Neural progenitor cell (in vitro differentiated cells): Measurements from ENCODE around the gene REEP3. TPM values are rescaled to one million over a fixed set of nuclear protein-coding genes. Genes with fewer than 3 reads are reported as not detected.

ENCODE experiments used
- DNase-seq: peaks from one replicate; pipeline ENCODE4 v3.0.0-alpha.2; 2016; ENCODE audit warnings: low spot score
- H2AFZ ChIP-seq: fragments of 200-600 bp; sonication (generic); replicated peaks from 2 replicates; pipeline ENCODE4 v1.6.1; 2016; ENCODE audit warnings: antibody characterized with exemption
- H3F3A ChIP-seq: fragments of 200-600 bp; sonication (generic); 2 replicates; pipeline ENCODE4 v1.6.1; 2016; ENCODE audit warnings: antibody characterized with exemption, low read depth
- H3K27ac ChIP-seq: fragments of 200-600 bp; sonication (generic); 2 replicates; pipeline ENCODE4 v1.5.1; 2016; ENCODE audit warnings: mild to moderate bottlenecking
- H3K27me3 ChIP-seq: fragments of 200-600 bp; sonication (generic); 2 replicates; pipeline ENCODE4 v1.6.1; 2016; ENCODE audit warnings: mild to moderate bottlenecking, moderate library complexity
- H3K36me3 ChIP-seq: fragments of 200-600 bp; sonication (generic); 2 replicates; pipeline ENCODE4 v1.5.1; 2016
- H3K4me1 ChIP-seq: fragments of 200-600 bp; sonication (generic); 2 replicates; pipeline ENCODE4 v1.6.1; 2016; ENCODE audit warnings: mixed run types
- H3K4me2 ChIP-seq: fragments of 200-600 bp; sonication (generic); 2 replicates; pipeline ENCODE4 v1.6.1; 2016
- H3K4me3 ChIP-seq: fragments of 200-600 bp; sonication (generic); 2 replicates; pipeline ENCODE4 v1.5.1; 2016
- H3K79me2 ChIP-seq: fragments of 200-600 bp; sonication (generic); 2 replicates; pipeline ENCODE4 v1.6.1; 2016; ENCODE audit warnings: low read depth
- H3K9ac ChIP-seq: fragments of 200-600 bp; sonication (generic); 2 replicates; pipeline ENCODE4 v1.6.1; 2016
- H3K9me3 ChIP-seq: fragments of 200-600 bp; sonication (generic); 2 replicates; pipeline ENCODE4 v1.5.1; 2016; ENCODE audit warnings: low read depth
- H4K20me1 ChIP-seq: fragments of 200-600 bp; sonication (generic); 2 replicates; pipeline ENCODE4 v1.6.1; 2016; ENCODE audit warnings: low read depth
- H3K27ac Mint-ChIP-seq: 3 replicates; pipeline ENCODE4 v1.8.0; 2021; ENCODE audit warnings: mixed read lengths
- H3K27me3 Mint-ChIP-seq: 2 replicates; pipeline ENCODE4 v1.8.0; 2022; ENCODE audit warnings: low read depth, mild to moderate bottlenecking, inconsistent platforms, moderate library complexity, mixed read lengths; ENCODE audit not compliant: insufficient read depth
- H3K36me3 Mint-ChIP-seq: 3 replicates; pipeline ENCODE4 v1.8.0; 2021; ENCODE audit warnings: mixed read lengths
- H3K4me1 Mint-ChIP-seq: 3 replicates; pipeline ENCODE4 v1.8.0; 2021; ENCODE audit warnings: mixed read lengths
- H3K4me3 Mint-ChIP-seq: 3 replicates; pipeline ENCODE4 v1.8.0; 2021; ENCODE audit warnings: mild to moderate bottlenecking, moderate library complexity, mixed read lengths
- H3K9me3 Mint-ChIP-seq: 3 replicates; pipeline ENCODE4 v1.8.0; 2020; ENCODE audit warnings: mixed read lengths
- CTCF ChIP-seq: fragments of 200-600 bp; sonication (generic); IDR thresholded peaks from 2 replicates; pipeline ENCODE4 v1.5.1; 2017; ENCODE audit warnings: antibody characterized with exemption, mild to moderate bottlenecking
- EZH2 ChIP-seq: fragments of 200-600 bp; sonication (generic); IDR thresholded peaks from 2 replicates; pipeline ENCODE4 v1.6.1; 2017; ENCODE audit warnings: antibody characterized with exemption, mild to moderate bottlenecking, moderate library complexity
- EZH2phosphoT487 ChIP-seq: fragments of 200-600 bp; sonication (generic); IDR thresholded peaks from 2 replicates; pipeline ENCODE4 v1.6.1; 2017; ENCODE audit warnings: antibody characterized with exemption
- total RNA-seq: library from RNA; depleted of rRNA; stranded (reverse); fragments of >200 nt; gene quantifications from 2 replicates; pipeline ENCODE4 v1.2.3, GENCODE V29; 2015; ENCODE audit warnings: low replicate concordance

The REEP3 gene
- total RNA-seq, 1 donor from 2014 or later: 42.0 TPM

- Mint-ChIP-seq H3K4me1 (peaks cover 12% of the 10 kb centered on the region), H3K4me3 (no peak overlapping the region), H3K27me3 (no peaks in the 10 kb centered on the region), H3K36me3 (peaks cover 37% of the 10 kb centered on the region), H3K9me3 (peaks cover 13% of the 10 kb centered on the region), H3K27ac (no peak overlapping the region)
- Histone ChIP-seq H3K79me2 (peaks cover 100% of the 10 kb centered on the region), H3F3A (peaks cover 12% of the 10 kb centered on the region), H2AFZ (no peak overlapping the region), H3K4me3 (no peak overlapping the region), H3K9ac (no peak overlapping the region), H3K27ac (no peak overlapping the region), H3K36me3 (no peaks in the 10 kb centered on the region), H3K9me3 (no peaks in the 10 kb centered on the region), H3K27me3 (no peaks in the 10 kb centered on the region), H3K4me2 (no peak overlapping the region), H3K4me1 (peaks cover 15% of the 10 kb centered on the region), H4K20me1 (peaks cover 31% of the 10 kb centered on the region)
- no peak for DNase-seq
- TF ChIP-seq EZH2phosphoT487: no peak
- no peak for TF ChIP-seq CTCF
- no peak for TF ChIP-seq EZH2
Observed at GRCh38 chr10:63501954-63502353, 19.2 kb upstream of the REEP3 start.

- Histone ChIP-seq H4K20me1 (peaks cover 33% of the 10 kb centered on the region), H3K4me1 (peaks cover 15% of the 10 kb centered on the region), H3K4me3 (no peak overlapping the region), H3K27ac (no peak overlapping the region), H3K9ac (no peak overlapping the region), H2AFZ (no peak overlapping the region), H3K27me3 (no peaks in the 10 kb centered on the region), H3K9me3 (no peaks in the 10 kb centered on the region), H3K36me3 (peaks cover 2% of the 10 kb centered on the region), H3F3A (peaks cover 12% of the 10 kb centered on the region), H3K4me2 (no peak overlapping the region), H3K79me2 (peaks cover 100% of the 10 kb centered on the region)
- Mint-ChIP-seq H3K4me3 (no peak overlapping the region), H3K4me1 (peaks cover 12% of the 10 kb centered on the region), H3K27me3 (peaks cover 2% of the 10 kb centered on the region), H3K36me3 (peaks cover 40% of the 10 kb centered on the region), H3K9me3 (peaks cover 15% of the 10 kb centered on the region), H3K27ac (no peak overlapping the region)
- no peak for TF ChIP-seq CTCF
- no peak for TF ChIP-seq EZH2phosphoT487
- TF ChIP-seq EZH2: no peak
- DNase-seq: no peak
Observed at GRCh38 chr10:63502832-63503231, 18.4 kb upstream of the REEP3 start.

GRCh38 chr10:63503395-63503794, 17.8 kb upstream of the REEP3 start:
- Histone ChIP-seq H3K79me2 (peaks cover 100% of the 10 kb centered on the region), H4K20me1 (peaks cover 37% of the 10 kb centered on the region)

More at GRCh38 chr10:63503395-63503794, 17.8 kb upstream of the REEP3 start:
- Histone ChIP-seq H3F3A (peaks cover 12% of the 10 kb centered on the region), H3K4me2 (no peak overlapping the region), H3K9ac (no peak overlapping the region), H3K27ac (peak overlapping the region; percentile 41), H3K9me3 (no peaks in the 10 kb centered on the region), H3K27me3 (no peaks in the 10 kb centered on the region), H3K4me1 (peaks cover 15% of the 10 kb centered on the region), H2AFZ (no peak overlapping the region), H3K36me3 (peaks cover 6% of the 10 kb centered on the region), H3K4me3 (no peak overlapping the region)
- Mint-ChIP-seq H3K27ac (no peak overlapping the region), H3K27me3 (peaks cover 2% of the 10 kb centered on the region), H3K36me3 (peaks cover 44% of the 10 kb centered on the region), H3K4me1 (peaks cover 12% of the 10 kb centered on the region), H3K4me3 (no peak overlapping the region), H3K9me3 (peaks cover 18% of the 10 kb centered on the region)
- no peak for TF ChIP-seq EZH2
- no peak for TF ChIP-seq CTCF
- DNase-seq: no peak
